A549 (cell line): ENCODE measurements around the gene DUSP9. TPM values are rescaled to one million over a fixed set of nuclear protein-coding genes. Genes with fewer than 3 reads are reported as not detected.

Experiments
- ATAC-seq, 2 experiments: fragments of 200-7000 bp in 1 of 2; fragments of >200 bp in 1 of 2; cut with Nextera tagmentation in 1 of 2; cut with Tn5 transposase in 1 of 2; 3 replicates each; pipeline versions ENCODE4 v1.8.0 to v1.9.1; 2018 to 2020; ENCODE audit warnings: mild to moderate bottlenecking in 1 of 2, moderate library complexity in 1 of 2
- CTCF ChIA-PET: fragments of 300-600 bp; sonication (Branson Sonifier 250); formaldehyde crosslinking; extraction: SDS; loops from one replicate; lab custom pipeline; 2021; ENCODE audit warnings: antibody characterized with exemption, inconsistent platforms; lab: Yijun Ruan, JAX
- POLR2A ChIA-PET: fragments of 350-600 bp; formaldehyde crosslinking; extraction: SDS; loops from one replicate; lab custom pipeline; 2021; ENCODE audit warnings: antibody characterized with exemption, inconsistent platforms; lab: Yijun Ruan, JAX
- DNase-seq, 2 experiments: peaks; one replicate each; pipeline versions ENCODE4 v3.0.0 to v3.0.0-alpha.2; 2011 to 2016; ENCODE audit warnings: low read depth in 1 of 2, low spot score in 1 of 2
- FAIRE-seq: peaks from 2 replicates; lab custom pipeline; 2011; peaks lifted over from hg19 to GRCh38; lab: Jason Lieb, UNC
- H3K27ac ChIP-seq, 2 experiments: fragments of >200 bp; sonication (Bioruptor Twin); formaldehyde crosslinking; 3 replicates each; pipeline ENCODE4 v1.5.1; 2016 to 2017
- H3K4me1 ChIP-seq: fragments of >200 bp; sonication (Bioruptor Twin); formaldehyde crosslinking; 3 replicates; pipeline ENCODE4 v1.6.1; 2016
- H3K4me2 ChIP-seq: fragments of >200 bp; sonication (Bioruptor Twin); formaldehyde crosslinking; 3 replicates; pipeline ENCODE4 v1.6.1; 2016
- H3K4me3 ChIP-seq: fragments of >200 bp; sonication (Bioruptor Twin); formaldehyde crosslinking; 3 replicates; pipeline ENCODE4 v1.5.1; 2016
- H3K9me3 ChIP-seq: fragments of >200 bp; sonication (Bioruptor Twin); formaldehyde crosslinking; 3 replicates; pipeline ENCODE4 v1.6.1; 2016
- EHF ChIP-seq: fragments of 250-450 bp; sonication (Bioruptor Pico); IDR thresholded peaks from 2 replicates; pipeline ENCODE4 v1.5.0; 2020; ENCODE audit warnings: mild to moderate bottlenecking
- HDAC2 ChIP-seq: fragments of 200-600 bp; sonication (generic); IDR thresholded peaks from 2 replicates; pipeline ENCODE4 v1.6.1; 2016
- HOXB5 ChIP-seq: fragments of 250-450 bp; sonication (Bioruptor Pico); IDR thresholded peaks from 2 replicates; pipeline ENCODE4 v1.5.0; 2020; ENCODE audit warnings: mild to moderate bottlenecking, moderate library complexity
- JUN ChIP-seq, 2 experiments: fragments of >200 bp; sonication (Bioruptor Twin); formaldehyde crosslinking; IDR thresholded peaks; 2 replicates in 1 of 2; 3 replicates in 1 of 2; pipeline ENCODE4 v1.6.1; 2016 to 2017
- JUNB ChIP-seq: fragments of >200 bp; sonication (Bioruptor Twin); formaldehyde crosslinking; IDR thresholded peaks from 2 replicates; pipeline ENCODE4 v1.6.1; 2016
- RAD21 ChIP-seq, 2 experiments: fragments of >200 bp in 1 of 2; sonication (Bioruptor Twin) in 1 of 2; formaldehyde crosslinking in 1 of 2; IDR thresholded peaks in 1 of 2; conservative IDR thresholded peaks in 1 of 2; 2 replicates in 1 of 2; 3 replicates in 1 of 2; pipeline ENCODE4 v1.6.1; 2012 to 2018; ENCODE audit warnings: inconsistent platforms in 1 of 2
- RARB ChIP-seq: fragments of 250-450 bp; sonication (Bioruptor Pico); IDR thresholded peaks from 2 replicates; pipeline ENCODE4 v1.8.0; 2021; ENCODE audit warnings: mild to moderate bottlenecking, moderate library complexity
- ZSCAN20 ChIP-seq: fragments of 250-450 bp; sonication (Bioruptor Pico); IDR thresholded peaks from 2 replicates; pipeline ENCODE4 v1.8.0; 2022; ENCODE audit warnings: mild to moderate bottlenecking, moderate library complexity
- WGBS: methylation state at CpG from one replicate; pipeline ENCODE4 v1.1.6; 2017; ENCODE audit errors: missing lambda C conversion rate; 5-methylcytosine and 5-hydroxymethylcytosine counted together
- polyA plus RNA-seq, 4 experiments: library from polyadenylated mRNA; depleted of rRNA in 3 of 4; stranded (reverse); fragments of >200 nt; fragmentation: RNase III in 1 of 4; extraction: RNeasy Plus Mini Kit Qiagen cat#74134 plus additional on column Dnase treatment in 1 of 4; gene quantifications; 2 replicates in 3 of 4; 3 replicates in 1 of 4; pipeline ENCODE4 v1.2.3, GENCODE V29; 2011 to 2017
- TF ChIP-seq, protein P1 (sequence below): fragments of >200 bp; sonication (Bioruptor Twin); formaldehyde crosslinking; IDR thresholded peaks from 3 replicates; pipeline ENCODE4 v1.5.1; 2016
- TF ChIP-seq, protein P2 (sequence below): fragments of >200 bp; sonication (Bioruptor Twin); formaldehyde crosslinking; IDR thresholded peaks from 3 replicates; pipeline ENCODE4 v1.6.1; 2016
- TF ChIP-seq, protein P3 (sequence below): fragments of 200-600 bp; sonication (generic); IDR thresholded peaks from 2 replicates; pipeline ENCODE4 v1.6.1; 2016; ENCODE audit warnings: antibody characterized with exemption, mild to moderate bottlenecking, moderate library complexity

The DUSP9 gene
- polyA plus RNA-seq, 2 of the 4 experiments (the other 2 are of a cell fraction): 0.75 to 1.6 TPM

DNA sequence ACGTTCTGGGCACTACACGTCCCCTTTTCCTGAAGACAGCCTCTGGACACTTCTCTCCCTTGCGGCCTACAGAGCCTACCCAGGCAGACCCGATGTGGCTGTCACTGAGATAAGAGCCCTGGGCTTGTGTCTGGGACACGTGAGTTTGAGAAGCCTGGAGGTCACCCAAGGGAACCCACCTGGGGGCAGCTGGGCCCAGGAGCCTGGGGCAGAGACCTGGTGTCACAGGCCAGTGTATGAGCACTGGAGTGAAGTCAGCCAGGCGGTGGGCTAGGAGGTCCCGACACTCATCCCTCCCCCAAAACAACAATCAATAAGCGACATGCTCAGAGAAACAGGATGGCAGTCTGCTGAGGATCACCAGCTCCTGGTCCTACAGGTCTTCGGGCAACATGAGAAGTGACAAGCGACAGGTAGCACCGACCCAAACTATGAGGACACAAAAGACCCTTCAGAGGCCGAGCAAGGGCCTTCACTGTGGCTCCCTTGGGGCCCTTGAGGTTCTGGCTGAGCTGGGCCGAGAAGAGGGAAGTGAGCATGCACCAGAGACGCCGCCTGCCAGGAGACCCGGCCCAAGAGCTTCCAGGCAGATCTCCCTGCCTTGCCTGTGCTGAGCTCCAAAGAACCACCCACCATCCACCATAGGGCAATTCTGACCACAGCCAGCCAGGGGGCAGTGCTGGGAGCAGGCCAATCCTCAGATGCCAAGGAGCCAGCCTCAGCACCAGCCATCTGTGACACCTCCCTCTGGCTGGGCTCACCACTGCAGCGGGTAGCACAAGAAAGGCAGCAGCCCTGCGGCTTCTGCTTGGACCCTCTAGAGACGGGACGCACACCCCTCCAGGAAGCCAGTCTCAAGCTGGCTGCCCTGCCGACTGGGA is 11.0 kb upstream of the DUSP9 start:
- Histone ChIP-seq H3K4me2 (no peak overlapping the region), H3K4me1 (no peaks in the 10 kb centered on the region), H3K27ac (no peak overlapping the region), H3K9me3 (no peaks in the 10 kb centered on the region), H3K4me3 (no peak overlapping the region)
- ChIA-PET CTCF (interaction anchor here (0.7 to 3.2 kb wide), 27 partner anchors 10 to 693 kb away, joined by 3 to 33 read pairs (median 4); partner anchors contain the start of genes DUSP9 and SLC6A8), POLR2A (no interaction called here)
- no peak for TF ChIP-seq HOXB5
- no peak for TF ChIP-seq JUN (IDR thresholded peaks at IDR 0.05)
- TF ChIP-seq JUNB: no peak
- TF ChIP-seq, protein P1, sequence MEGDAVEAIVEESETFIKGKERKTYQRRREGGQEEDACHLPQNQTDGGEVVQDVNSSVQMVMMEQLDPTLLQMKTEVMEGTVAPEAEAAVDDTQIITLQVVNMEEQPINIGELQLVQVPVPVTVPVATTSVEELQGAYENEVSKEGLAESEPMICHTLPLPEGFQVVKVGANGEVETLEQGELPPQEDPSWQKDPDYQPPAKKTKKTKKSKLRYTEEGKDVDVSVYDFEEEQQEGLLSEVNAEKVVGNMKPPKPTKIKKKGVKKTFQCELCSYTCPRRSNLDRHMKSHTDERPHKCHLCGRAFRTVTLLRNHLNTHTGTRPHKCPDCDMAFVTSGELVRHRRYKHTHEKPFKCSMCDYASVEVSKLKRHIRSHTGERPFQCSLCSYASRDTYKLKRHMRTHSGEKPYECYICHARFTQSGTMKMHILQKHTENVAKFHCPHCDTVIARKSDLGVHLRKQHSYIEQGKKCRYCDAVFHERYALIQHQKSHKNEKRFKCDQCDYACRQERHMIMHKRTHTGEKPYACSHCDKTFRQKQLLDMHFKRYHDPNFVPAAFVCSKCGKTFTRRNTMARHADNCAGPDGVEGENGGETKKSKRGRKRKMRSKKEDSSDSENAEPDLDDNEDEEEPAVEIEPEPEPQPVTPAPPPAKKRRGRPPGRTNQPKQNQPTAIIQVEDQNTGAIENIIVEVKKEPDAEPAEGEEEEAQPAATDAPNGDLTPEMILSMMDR: peak; percentile 41; the same call in 2 of the 3 replicates
- TF ChIP-seq ZSCAN20 (CRISPR knock-in tag): no peak
- peak in 1 of 2 experiments; percentile 34; a peak in 2 of 5 replicates for TF ChIP-seq RAD21 (conservative IDR thresholded peaks at IDR 0.05 in 1 of 2, IDR thresholded peaks at IDR 0.05 in 1 of 2)
- TF ChIP-seq, protein P2, sequence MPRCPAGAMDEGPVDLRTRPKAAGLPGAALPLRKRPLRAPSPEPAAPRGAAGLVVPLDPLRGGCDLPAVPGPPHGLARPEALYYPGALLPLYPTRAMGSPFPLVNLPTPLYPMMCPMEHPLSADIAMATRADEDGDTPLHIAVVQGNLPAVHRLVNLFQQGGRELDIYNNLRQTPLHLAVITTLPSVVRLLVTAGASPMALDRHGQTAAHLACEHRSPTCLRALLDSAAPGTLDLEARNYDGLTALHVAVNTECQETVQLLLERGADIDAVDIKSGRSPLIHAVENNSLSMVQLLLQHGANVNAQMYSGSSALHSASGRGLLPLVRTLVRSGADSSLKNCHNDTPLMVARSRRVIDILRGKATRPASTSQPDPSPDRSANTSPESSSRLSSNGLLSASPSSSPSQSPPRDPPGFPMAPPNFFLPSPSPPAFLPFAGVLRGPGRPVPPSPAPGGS: no peak
- no peak for TF ChIP-seq RARB (CRISPR knock-in tag)
- FAIRE-seq (peak; percentile 99), ATAC-seq (peak; percentile 82 to 98), DNase-seq (peak; percentile 69 to 79)
- WGBS: 78% methylated on average over 10 of the region's 21 CpGs

DNA sequence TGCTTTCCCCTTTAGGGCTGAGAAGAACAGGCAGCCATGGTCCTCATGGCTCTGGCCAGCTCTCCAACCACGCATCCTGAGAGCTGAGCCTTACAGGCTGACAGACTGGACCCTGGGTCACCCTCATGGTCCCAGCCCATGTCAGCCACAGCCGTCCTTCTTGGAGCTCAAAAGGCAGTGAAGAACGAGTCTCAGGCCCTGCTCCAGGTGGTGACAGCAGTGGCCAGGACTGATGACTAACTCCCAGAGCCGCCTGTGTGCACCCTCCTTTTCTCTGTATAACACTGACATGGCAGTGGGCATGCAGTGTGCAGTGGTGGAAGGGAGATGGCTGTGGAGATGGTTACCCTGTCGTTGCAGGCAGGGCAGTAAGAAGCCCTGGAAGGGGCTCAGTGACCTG is 10.3 kb upstream of the DUSP9 start:
- TF ChIP-seq, protein P3, sequence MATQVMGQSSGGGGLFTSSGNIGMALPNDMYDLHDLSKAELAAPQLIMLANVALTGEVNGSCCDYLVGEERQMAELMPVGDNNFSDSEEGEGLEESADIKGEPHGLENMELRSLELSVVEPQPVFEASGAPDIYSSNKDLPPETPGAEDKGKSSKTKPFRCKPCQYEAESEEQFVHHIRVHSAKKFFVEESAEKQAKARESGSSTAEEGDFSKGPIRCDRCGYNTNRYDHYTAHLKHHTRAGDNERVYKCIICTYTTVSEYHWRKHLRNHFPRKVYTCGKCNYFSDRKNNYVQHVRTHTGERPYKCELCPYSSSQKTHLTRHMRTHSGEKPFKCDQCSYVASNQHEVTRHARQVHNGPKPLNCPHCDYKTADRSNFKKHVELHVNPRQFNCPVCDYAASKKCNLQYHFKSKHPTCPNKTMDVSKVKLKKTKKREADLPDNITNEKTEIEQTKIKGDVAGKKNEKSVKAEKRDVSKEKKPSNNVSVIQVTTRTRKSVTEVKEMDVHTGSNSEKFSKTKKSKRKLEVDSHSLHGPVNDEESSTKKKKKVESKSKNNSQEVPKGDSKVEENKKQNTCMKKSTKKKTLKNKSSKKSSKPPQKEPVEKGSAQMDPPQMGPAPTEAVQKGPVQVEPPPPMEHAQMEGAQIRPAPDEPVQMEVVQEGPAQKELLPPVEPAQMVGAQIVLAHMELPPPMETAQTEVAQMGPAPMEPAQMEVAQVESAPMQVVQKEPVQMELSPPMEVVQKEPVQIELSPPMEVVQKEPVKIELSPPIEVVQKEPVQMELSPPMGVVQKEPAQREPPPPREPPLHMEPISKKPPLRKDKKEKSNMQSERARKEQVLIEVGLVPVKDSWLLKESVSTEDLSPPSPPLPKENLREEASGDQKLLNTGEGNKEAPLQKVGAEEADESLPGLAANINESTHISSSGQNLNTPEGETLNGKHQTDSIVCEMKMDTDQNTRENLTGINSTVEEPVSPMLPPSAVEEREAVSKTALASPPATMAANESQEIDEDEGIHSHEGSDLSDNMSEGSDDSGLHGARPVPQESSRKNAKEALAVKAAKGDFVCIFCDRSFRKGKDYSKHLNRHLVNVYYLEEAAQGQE: no peak
- TF ChIP-seq EHF (no peak), HDAC2 (no peak)
- no peak for FAIRE-seq
- Histone ChIP-seq H3K4me3 (no peak overlapping the region), H3K27ac (no peak overlapping the region), H3K4me1 (peaks cover 2% of the 10 kb centered on the region; the same call in 2 of the 3 replicates), H3K9me3 (no peaks in the 10 kb centered on the region), H3K4me2 (no peak overlapping the region)
- ChIA-PET POLR2A (no interaction called here), CTCF (interaction anchor here (0.8 to 3.2 kb wide), 19 partner anchors 9 to 83 kb away, joined by 3 to 33 read pairs (median 6); partner anchors contain the start of genes DUSP9 and SLC6A8)
- 48% methylated on average over 4 of the region's 5 CpGs for WGBS
- ATAC-seq: peak in 1 of 2 experiments; percentile 12; a peak in 2 of 6 replicates
- no peak for DNase-seq
